Measurements from ENCODE around the gene GPR26.

GPR26 gene

DNA sequence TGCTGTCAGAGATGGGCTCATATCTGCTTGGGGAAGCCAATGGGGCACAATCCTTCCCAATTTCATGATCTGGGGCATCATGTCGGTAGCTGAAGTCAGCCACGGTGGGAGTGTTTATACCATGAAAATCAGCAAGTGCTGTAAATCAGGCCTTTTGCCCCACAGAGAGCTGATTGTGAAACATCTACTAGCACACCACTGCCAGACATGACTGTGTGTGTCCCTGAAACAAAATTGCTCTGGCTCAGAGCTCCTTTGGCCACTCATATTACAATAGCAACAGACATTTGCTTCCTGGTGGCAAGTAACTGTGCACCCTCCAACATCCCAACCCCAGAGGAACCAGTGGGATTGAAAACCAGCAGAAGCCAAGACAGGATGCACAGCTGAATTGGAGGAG is 23.7 kb downstream of the GPR26 start:
- Histone ChIP-seq H3K27me3 (ENCODE audit: insufficient read depth, low read length) (no peaks in the 10 kb centered on the region), H2AFZ (ENCODE audit: insufficient read depth, low read length, poor library complexity) (no peak overlapping the region), H3K79me1 (ENCODE audit: low read length) (no peaks in the 10 kb centered on the region), H4K91ac (ENCODE audit: low read depth, low read length) (no peak overlapping the region), H3K4me2 (ENCODE audit: low read length) (no peak overlapping the region), H3K4ac (ENCODE audit: low read depth, low read length) (no peak overlapping the region), H3K18ac (ENCODE audit: low read length) (no peak overlapping the region), H2BK12ac (ENCODE audit: low read length) (no peak overlapping the region), H3K14ac (ENCODE audit: low read length) (no peak overlapping the region), H3K79me2 (ENCODE audit: control insufficient read depth, insufficient read depth, low read length, poor library complexity) (no peaks in the 10 kb centered on the region), H3K23ac (ENCODE audit: low read length) (no peak overlapping the region), H3K36me3 (ENCODE audit: control insufficient read depth in 1 of 2, insufficient read depth in 2 of 2, low read length in 2 of 2) (no peaks in the 10 kb centered on the region), H2AK5ac (ENCODE audit: low read length) (no peak overlapping the region), H3K9ac (ENCODE audit: low read length) (no peak overlapping the region), H4K8ac (ENCODE audit: low read depth, low read length) (no peak overlapping the region), H3K9me3 (ENCODE audit: insufficient read depth, low read depth, low read length) (peaks cover 1% of the 10 kb centered on the region), H2BK120ac (ENCODE audit: insufficient read depth, low read length, poor library complexity) (no peak overlapping the region), H4K12ac (ENCODE audit: low read depth, low read length) (no peak overlapping the region), H3K4me1 (ENCODE audit: control insufficient read depth in 1 of 2, insufficient read depth in 2 of 2, low read length in 2 of 2) (no peaks in the 10 kb centered on the region), H3K4me3 (ENCODE audit: low read depth, low read length) (no peak overlapping the region), H2BK5ac (ENCODE audit: low read depth, low read length, poor library complexity) (no peak overlapping the region), H3K27ac (ENCODE audit: low read depth, low read length) (no peak overlapping the region)
- DNase-seq, result no peak
- no CpG with 5 or more reads among the region's 2 CpGs for WGBS (ENCODE audit: extremely low coverage, insufficient coverage, insufficient read length)

DNA sequence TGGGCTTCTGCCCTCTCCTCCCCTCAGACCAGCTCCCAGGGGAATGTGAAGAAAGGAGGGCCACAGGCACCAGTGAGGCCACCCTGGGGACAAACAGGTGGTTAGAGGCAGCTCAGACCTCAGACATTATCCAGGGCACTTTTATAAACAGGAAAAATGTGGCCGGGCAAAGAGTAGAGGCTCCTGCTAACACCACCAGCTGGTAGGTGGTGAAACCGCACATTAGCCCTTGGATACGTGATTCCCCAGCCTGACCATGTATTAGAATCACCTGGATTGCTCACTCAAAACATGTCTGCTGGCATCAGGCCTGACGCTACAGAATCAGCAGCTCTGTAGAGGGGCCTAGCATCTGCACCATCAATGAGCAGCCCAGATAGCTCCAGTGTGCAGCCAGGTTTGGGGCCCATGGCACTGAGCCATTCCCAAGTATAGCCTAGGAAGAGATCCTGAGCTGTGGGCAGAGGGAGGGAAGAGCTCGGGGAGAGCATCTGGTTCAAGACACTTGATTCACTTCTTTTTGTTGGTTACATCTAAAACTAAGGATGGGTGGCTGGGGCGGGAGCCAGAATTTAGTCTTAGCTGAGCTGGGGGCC is 37.1 kb downstream of the GPR26 start:
- no peak overlapping the region for H3K23ac ChIP-seq (ENCODE audit: low read length)
- no peaks in the 10 kb centered on the region for H3K36me3 ChIP-seq (ENCODE audit: control insufficient read depth in 1 of 2, insufficient read depth in 2 of 2, low read length in 2 of 2)
- no peak overlapping the region for H4K12ac ChIP-seq (ENCODE audit: low read depth, low read length)
- no peaks in the 10 kb centered on the region for H3K79me2 ChIP-seq (ENCODE audit: control insufficient read depth, insufficient read depth, low read length, poor library complexity)
- H3K4me2 ChIP-seq (ENCODE audit: low read length), result no peak overlapping the region
- no peak overlapping the region for H3K9ac ChIP-seq (ENCODE audit: low read length)
- H2BK5ac ChIP-seq (ENCODE audit: low read depth, low read length, poor library complexity), result no peak overlapping the region
- no peaks in the 10 kb centered on the region for H3K27me3 ChIP-seq (ENCODE audit: insufficient read depth, low read length)
- no peak overlapping the region for H3K4me3 ChIP-seq (ENCODE audit: low read depth, low read length)
- no peak for DNase-seq
- H3K4me1 ChIP-seq (ENCODE audit: control insufficient read depth in 1 of 2, insufficient read depth in 2 of 2, low read length in 2 of 2), result no peaks in the 10 kb centered on the region
- no CpG with 5 or more reads among the region's 6 CpGs for WGBS (ENCODE audit: extremely low coverage, insufficient coverage, insufficient read length)
- H2BK120ac ChIP-seq (ENCODE audit: insufficient read depth, low read length, poor library complexity), result no peak overlapping the region
- H3K9me3 ChIP-seq (ENCODE audit: insufficient read depth, low read depth, low read length), result no peaks in the 10 kb centered on the region
- no peaks in the 10 kb centered on the region for H3K79me1 ChIP-seq (ENCODE audit: low read length)
- no peak overlapping the region for H4K91ac ChIP-seq (ENCODE audit: low read depth, low read length)
- H2AFZ ChIP-seq (ENCODE audit: insufficient read depth, low read length, poor library complexity), result no peak overlapping the region
- H3K4ac ChIP-seq (ENCODE audit: low read depth, low read length), result no peak overlapping the region
- H2AK5ac ChIP-seq (ENCODE audit: low read length), result no peak overlapping the region
- no peak overlapping the region for H4K8ac ChIP-seq (ENCODE audit: low read depth, low read length)
- H3K14ac ChIP-seq (ENCODE audit: low read length), result no peak overlapping the region
- no peak overlapping the region for H3K18ac ChIP-seq (ENCODE audit: low read length)
- no peak overlapping the region for H2BK12ac ChIP-seq (ENCODE audit: low read length)
- H3K27ac ChIP-seq (ENCODE audit: low read depth, low read length), result no peak overlapping the region

DNA sequence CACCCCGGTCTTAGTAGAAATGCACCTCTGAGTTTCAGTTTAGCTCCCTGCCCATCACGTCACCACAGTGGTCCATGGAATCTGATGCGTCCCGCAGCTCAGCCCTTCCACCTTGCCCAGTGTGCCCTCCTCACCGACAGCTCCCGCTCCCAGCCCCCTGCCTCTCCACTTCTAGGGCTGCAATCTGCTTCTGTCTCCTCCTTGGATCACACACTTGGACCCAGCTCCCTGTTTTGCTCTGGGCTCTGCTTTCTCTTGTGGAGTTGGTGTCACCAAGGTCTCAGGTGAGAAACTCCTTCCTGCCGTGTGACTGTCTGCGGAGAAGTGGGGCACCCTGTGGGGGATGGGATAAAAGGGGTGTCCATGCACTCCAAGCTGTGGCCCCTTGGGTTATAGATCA is 37.9 kb downstream of the GPR26 start:
- Histone ChIP-seq H2BK5ac (ENCODE audit: low read depth, low read length, poor library complexity) (no peak overlapping the region), H3K23ac (ENCODE audit: low read length) (no peak overlapping the region), H3K4me2 (ENCODE audit: low read length) (no peak overlapping the region), H3K14ac (ENCODE audit: low read length) (no peak overlapping the region), H4K8ac (ENCODE audit: low read depth, low read length) (no peak overlapping the region), H3K79me1 (ENCODE audit: low read length) (no peaks in the 10 kb centered on the region), H3K27me3 (ENCODE audit: insufficient read depth, low read length) (no peaks in the 10 kb centered on the region), H4K12ac (ENCODE audit: low read depth, low read length) (no peak overlapping the region), H2AFZ (ENCODE audit: insufficient read depth, low read length, poor library complexity) (no peak overlapping the region), H3K4me1 (ENCODE audit: control insufficient read depth in 1 of 2, insufficient read depth in 2 of 2, low read length in 2 of 2) (no peaks in the 10 kb centered on the region), H2AK5ac (ENCODE audit: low read length) (no peak overlapping the region), H3K18ac (ENCODE audit: low read length) (no peak overlapping the region), H3K27ac (ENCODE audit: low read depth, low read length) (no peak overlapping the region), H3K4me3 (ENCODE audit: low read depth, low read length) (no peak overlapping the region), H2BK120ac (ENCODE audit: insufficient read depth, low read length, poor library complexity) (no peak overlapping the region), H2BK12ac (ENCODE audit: low read length) (no peak overlapping the region), H3K9me3 (ENCODE audit: insufficient read depth, low read depth, low read length) (no peaks in the 10 kb centered on the region), H4K91ac (ENCODE audit: low read depth, low read length) (no peak overlapping the region), H3K9ac (ENCODE audit: low read length) (no peak overlapping the region), H3K36me3 (ENCODE audit: control insufficient read depth in 1 of 2, insufficient read depth in 2 of 2, low read length in 2 of 2) (no peaks in the 10 kb centered on the region), H3K4ac (ENCODE audit: low read depth, low read length) (no peak overlapping the region), H3K79me2 (ENCODE audit: control insufficient read depth, insufficient read depth, low read length, poor library complexity) (no peaks in the 10 kb centered on the region)
- no CpG with 5 or more reads among the region's 8 CpGs for WGBS (ENCODE audit: extremely low coverage, insufficient coverage, insufficient read length)
- no peak for DNase-seq

DNA sequence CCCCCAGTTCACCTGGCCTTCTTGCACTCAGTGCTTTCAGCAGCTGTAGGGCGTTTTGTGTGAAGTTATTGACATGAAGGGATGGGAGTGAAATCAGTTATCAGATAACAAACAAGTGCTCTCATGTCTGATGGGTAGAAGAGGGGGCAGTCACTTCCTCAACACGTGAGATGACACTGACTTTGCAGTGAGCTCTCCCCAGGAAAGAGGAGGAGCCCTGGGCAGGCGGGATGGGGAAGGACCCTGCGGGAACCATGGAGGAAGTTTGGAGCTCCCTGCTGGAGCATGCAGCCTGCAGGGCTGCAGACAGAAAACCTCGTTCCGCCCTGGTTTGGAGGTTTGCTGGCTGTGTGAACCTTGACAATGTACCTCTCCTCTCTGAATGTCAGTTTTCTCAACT is 38.7 kb downstream of the GPR26 start:
- H3K9ac ChIP-seq (ENCODE audit: low read length), result no peak overlapping the region
- H2BK5ac ChIP-seq (ENCODE audit: low read depth, low read length, poor library complexity), result no peak overlapping the region
- H3K79me2 ChIP-seq (ENCODE audit: control insufficient read depth, insufficient read depth, low read length, poor library complexity), result no peaks in the 10 kb centered on the region
- no peak overlapping the region for H4K91ac ChIP-seq (ENCODE audit: low read depth, low read length)
- H2AK5ac ChIP-seq (ENCODE audit: low read length), result no peak overlapping the region
- no peak for DNase-seq
- no CpG with 5 or more reads among the region's 6 CpGs for WGBS (ENCODE audit: extremely low coverage, insufficient coverage, insufficient read length)
- H2BK12ac ChIP-seq (ENCODE audit: low read length), result no peak overlapping the region
- no peak overlapping the region for H3K4ac ChIP-seq (ENCODE audit: low read depth, low read length)
- H2AFZ ChIP-seq (ENCODE audit: insufficient read depth, low read length, poor library complexity), result no peak overlapping the region
- no peak overlapping the region for H3K27ac ChIP-seq (ENCODE audit: low read depth, low read length)
- no peak overlapping the region for H4K8ac ChIP-seq (ENCODE audit: low read depth, low read length)
- H3K14ac ChIP-seq (ENCODE audit: low read length), result no peak overlapping the region
- H3K4me1 ChIP-seq (ENCODE audit: control insufficient read depth in 1 of 2, insufficient read depth in 2 of 2, low read length in 2 of 2), result no peaks in the 10 kb centered on the region
- no peaks in the 10 kb centered on the region for H3K27me3 ChIP-seq (ENCODE audit: insufficient read depth, low read length)
- H3K23ac ChIP-seq (ENCODE audit: low read length), result no peak overlapping the region
- no peak overlapping the region for H2BK120ac ChIP-seq (ENCODE audit: insufficient read depth, low read length, poor library complexity)
- no peaks in the 10 kb centered on the region for H3K36me3 ChIP-seq (ENCODE audit: control insufficient read depth in 1 of 2, insufficient read depth in 2 of 2, low read length in 2 of 2)
- H3K79me1 ChIP-seq (ENCODE audit: low read length), result no peaks in the 10 kb centered on the region
- no peak overlapping the region for H3K4me2 ChIP-seq (ENCODE audit: low read length)
- H3K9me3 ChIP-seq (ENCODE audit: insufficient read depth, low read depth, low read length), result no peaks in the 10 kb centered on the region
- H4K12ac ChIP-seq (ENCODE audit: low read depth, low read length), result no peak overlapping the region
- H3K4me3 ChIP-seq (ENCODE audit: low read depth, low read length), result no peak overlapping the region
- H3K18ac ChIP-seq (ENCODE audit: low read length), result no peak overlapping the region

All from trophoblast cell (in vitro differentiated cells and primary cell).